Epithelial cell of esophagus (primary cell): ENCODE results near the gene MEX3D.

Source experiments
- DNase-seq: peaks from one replicate; pipeline ENCODE4 v3.0.0; 2010; ENCODE audit warnings: low read depth
- H3K4me3 ChIP-seq: 2 replicates; pipeline ENCODE4 v1.5.1; 2011; ENCODE audit warnings: mild to moderate bottlenecking, low read length, control low read depth
- TF ChIP-seq, protein P1 (sequence below): IDR thresholded peaks from 2 replicates; pipeline ENCODE4 v1.5.1; 2011; ENCODE audit warnings: low read depth, mild to moderate bottlenecking, low read length, control low read depth, inconsistent platforms; ENCODE audit not compliant: insufficient read depth; ENCODE audit errors: missing control alignments

Gene MEX3D

DNA sequence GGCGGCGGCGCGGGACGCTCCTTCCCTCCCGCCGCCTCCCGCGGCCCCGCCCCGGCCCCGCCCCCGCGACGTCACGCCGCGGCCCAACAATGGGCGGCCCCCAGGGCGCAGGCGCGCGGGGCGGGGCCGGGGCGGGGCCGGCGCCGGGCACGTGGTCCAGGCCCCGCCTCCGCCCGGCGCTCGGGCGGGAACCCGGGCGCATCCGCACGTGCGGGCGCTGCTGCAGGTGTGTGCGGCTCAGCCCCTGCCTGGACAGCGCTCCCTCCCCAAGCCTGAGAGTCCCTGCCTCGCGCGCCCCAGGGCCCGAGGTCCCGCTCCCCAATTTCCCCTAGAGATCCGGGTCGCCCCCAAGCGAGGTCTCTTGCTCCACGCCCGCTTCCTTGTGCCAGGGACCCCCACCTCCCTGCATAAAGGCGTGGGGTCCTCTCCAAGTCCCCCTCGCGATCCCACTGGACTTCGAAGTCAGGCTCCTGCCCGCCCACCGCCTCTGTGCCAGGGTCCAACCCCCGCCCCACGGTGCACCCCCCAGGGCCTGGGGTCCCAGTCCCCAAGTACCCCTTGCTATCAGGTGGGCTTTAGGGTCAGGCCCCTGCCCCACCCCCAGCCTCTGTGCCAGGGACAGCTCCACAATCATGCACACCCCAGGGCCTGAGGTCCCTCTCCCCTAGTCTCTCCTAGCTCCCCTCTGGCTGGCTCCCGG lies at the start of gene MEX3D:
TSS of gene MEX3D (minus strand) at position 6 of the 700 bp plus-strand sequence. CDS start 267 bp downstream, outside the sequence.
- DNase-seq: peak; percentile 77
- peak within 1 kb of the TSS; percentile 59 for H3K4me3 ChIP-seq
- TF ChIP-seq, protein P1, sequence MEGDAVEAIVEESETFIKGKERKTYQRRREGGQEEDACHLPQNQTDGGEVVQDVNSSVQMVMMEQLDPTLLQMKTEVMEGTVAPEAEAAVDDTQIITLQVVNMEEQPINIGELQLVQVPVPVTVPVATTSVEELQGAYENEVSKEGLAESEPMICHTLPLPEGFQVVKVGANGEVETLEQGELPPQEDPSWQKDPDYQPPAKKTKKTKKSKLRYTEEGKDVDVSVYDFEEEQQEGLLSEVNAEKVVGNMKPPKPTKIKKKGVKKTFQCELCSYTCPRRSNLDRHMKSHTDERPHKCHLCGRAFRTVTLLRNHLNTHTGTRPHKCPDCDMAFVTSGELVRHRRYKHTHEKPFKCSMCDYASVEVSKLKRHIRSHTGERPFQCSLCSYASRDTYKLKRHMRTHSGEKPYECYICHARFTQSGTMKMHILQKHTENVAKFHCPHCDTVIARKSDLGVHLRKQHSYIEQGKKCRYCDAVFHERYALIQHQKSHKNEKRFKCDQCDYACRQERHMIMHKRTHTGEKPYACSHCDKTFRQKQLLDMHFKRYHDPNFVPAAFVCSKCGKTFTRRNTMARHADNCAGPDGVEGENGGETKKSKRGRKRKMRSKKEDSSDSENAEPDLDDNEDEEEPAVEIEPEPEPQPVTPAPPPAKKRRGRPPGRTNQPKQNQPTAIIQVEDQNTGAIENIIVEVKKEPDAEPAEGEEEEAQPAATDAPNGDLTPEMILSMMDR: no peak

GRCh38 chr19:1616875-1617274 lies 48.8 kb upstream of the MEX3D start:
- TF ChIP-seq, protein P1: no peak
- no peak for DNase-seq
- no peak overlapping the region for H3K4me3 ChIP-seq

GRCh38 chr19:1616396-1616795 lies 48.3 kb upstream of the MEX3D start:
- TF ChIP-seq, protein P1: no peak
- no peak for DNase-seq
- H3K4me3 ChIP-seq: no peak overlapping the region

DNA sequence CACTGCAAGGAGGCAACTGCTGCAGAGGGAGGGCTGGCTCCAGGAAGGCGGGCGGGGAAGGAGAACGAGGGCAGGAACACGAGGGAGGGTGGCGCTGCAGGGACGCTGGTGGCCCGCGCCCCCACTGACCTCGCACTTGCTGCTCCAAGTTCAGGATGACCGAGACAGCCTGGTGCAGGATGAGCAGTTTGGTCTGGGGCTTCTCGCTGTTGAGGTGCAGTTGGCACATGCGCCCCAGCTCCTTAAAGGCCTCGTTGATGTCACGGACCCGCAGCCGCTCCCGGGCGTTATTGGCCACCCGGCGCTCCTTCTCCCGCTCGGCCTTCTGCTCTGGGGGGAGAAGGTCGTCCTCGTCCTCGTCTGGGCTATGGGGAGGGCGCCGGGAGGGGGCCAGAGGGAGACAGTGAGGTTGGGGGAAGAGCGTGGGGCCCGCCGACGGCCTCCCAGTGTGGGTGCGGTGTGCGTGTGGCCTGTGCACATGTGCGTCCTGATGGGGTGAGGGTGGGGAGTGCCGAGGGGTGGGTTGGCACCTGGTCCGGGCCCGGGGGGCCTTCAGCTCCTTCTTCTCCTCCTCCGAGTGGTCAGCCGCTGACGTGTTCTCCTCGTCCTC lies 47.1 kb upstream of the MEX3D start:
- DNase-seq: no peak
- H3K4me3 ChIP-seq: no peak overlapping the region
- TF ChIP-seq, protein P1: no peak

- DNase-seq: no peak
- TF ChIP-seq, protein P1: no peak
- H3K4me3 ChIP-seq: no peak overlapping the region
Observed at GRCh38 chr19:1613808-1614570, 45.9 kb upstream of the MEX3D start.

DNA sequence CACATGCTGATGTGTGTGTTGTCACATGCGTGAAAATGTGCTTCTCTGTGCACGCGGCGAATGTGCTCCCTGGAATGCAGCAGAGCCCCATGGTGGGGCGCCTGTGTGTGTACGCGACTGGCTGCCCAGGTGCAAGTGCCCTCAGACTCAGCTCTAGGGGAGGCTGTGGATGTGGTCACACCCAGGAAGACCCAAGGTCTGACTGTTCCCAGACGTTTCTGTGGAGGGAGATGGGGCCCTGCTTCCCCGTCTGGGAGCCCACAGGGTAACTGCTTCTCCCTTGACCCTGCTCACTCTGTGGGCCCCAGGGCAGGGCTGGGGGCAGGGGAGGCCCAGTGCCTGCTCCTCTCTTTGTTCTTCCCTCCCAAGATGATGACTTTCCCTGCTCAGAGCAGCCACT lies 45.0 kb upstream of the MEX3D start:
- TF ChIP-seq, protein P1: no peak
- H3K4me3 ChIP-seq: no peak overlapping the region
- no peak for DNase-seq
